Measurements from ENCODE around the gene FDX1. TPM values are rescaled to one million over a fixed set of nuclear protein-coding genes. Genes with fewer than 3 reads are reported as not detected.

Gene FDX1
- total RNA-seq, 2 experiments from 2014 or later = 11.2 to 19.0 TPM

DNA sequence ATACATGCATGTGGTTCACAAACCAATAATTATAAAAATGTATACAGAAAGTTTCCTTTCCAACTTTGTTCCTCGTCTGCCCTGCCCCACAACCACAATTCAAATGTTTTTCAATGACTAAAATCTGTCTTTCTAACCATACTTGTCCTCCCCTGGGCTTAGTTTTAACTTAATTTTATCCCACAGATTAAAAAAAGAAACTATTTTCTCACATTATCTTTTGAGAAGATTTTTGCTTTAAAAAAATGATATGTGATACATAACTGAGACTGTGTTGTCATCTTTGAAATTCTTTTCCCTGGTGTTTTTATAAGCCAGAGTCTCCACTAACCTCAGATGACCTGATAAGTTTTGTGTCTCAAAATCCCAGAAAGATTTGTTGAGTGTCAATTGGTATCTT lies 79.0 kb downstream of the FDX1 start:
- no peak overlapping the region for H3K4me3 Mint-ChIP-seq
- H3K27me3 Mint-ChIP-seq = peaks cover 3% of the 10 kb centered on the region
- no peak overlapping the region for H3K27ac Mint-ChIP-seq
- CTCF ChIA-PET = no interaction called here
- H3K4me1 Mint-ChIP-seq = no peaks in the 10 kb centered on the region
- peaks cover 2% of the 10 kb centered on the region for H3K9me3 Mint-ChIP-seq (ENCODE audit: low read depth)
- DNase-seq (no peak), ATAC-seq (no peak)
- peaks cover 1% of the 10 kb centered on the region for H3K36me3 Mint-ChIP-seq

DNA sequence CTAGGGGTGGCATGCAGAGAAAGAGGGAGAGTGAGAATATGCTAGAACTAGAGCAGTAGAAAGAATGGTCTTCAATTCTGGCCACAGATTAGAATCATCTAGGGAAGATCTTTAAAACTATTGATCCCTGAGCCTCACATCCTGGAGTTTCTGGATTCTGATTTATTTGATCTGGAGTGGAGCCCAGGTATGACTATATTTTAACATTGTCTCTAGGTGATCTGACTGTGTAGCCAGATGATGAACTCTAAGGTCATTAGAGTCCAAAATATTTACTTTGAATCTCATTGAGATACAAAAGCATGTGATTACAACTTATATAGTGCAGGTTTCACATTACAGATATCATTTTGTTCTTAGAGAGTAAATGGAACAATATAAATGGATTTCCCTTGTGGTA lies 79.7 kb downstream of the FDX1 start:
- H3K36me3 Mint-ChIP-seq = peaks cover 1% of the 10 kb centered on the region
- ATAC-seq = no peak
- no peaks in the 10 kb centered on the region for H3K4me1 Mint-ChIP-seq
- CTCF ChIA-PET = no interaction called here
- peaks cover 2% of the 10 kb centered on the region for H3K9me3 Mint-ChIP-seq (ENCODE audit: low read depth)
- no peak for DNase-seq
- H3K4me3 Mint-ChIP-seq = no peak overlapping the region
- no peak overlapping the region for H3K27ac Mint-ChIP-seq
- peaks cover 3% of the 10 kb centered on the region for H3K27me3 Mint-ChIP-seq

DNA sequence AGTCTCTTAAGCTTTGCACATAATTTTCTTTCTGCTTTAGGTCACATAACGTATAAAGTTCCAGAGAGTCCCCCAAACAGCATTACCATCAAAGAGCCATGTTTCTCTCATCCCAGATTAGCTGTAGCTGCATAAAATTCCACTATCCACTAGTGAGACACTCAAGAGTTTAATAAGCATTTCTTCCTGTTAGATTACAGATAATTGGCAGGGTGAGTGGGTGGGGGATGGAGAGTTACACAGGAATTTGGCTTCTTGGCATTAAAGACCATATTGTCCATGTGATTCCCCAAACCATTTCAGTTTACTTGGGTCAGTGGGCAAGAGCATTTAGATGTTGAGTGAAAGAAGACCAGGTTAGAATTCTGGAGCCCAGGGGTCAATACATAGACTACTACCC lies 82.3 kb downstream of the FDX1 start:
- Mint-ChIP-seq H3K27me3 (peaks cover 3% of the 10 kb centered on the region), H3K36me3 (peaks cover 1% of the 10 kb centered on the region), H3K4me3 (no peak overlapping the region), H3K4me1 (no peaks in the 10 kb centered on the region), H3K27ac (no peak overlapping the region), H3K9me3 (ENCODE audit: low read depth) (peaks cover 1% of the 10 kb centered on the region)
- ATAC-seq (no peak), DNase-seq (no peak)
- CTCF ChIA-PET = no interaction called here

DNA sequence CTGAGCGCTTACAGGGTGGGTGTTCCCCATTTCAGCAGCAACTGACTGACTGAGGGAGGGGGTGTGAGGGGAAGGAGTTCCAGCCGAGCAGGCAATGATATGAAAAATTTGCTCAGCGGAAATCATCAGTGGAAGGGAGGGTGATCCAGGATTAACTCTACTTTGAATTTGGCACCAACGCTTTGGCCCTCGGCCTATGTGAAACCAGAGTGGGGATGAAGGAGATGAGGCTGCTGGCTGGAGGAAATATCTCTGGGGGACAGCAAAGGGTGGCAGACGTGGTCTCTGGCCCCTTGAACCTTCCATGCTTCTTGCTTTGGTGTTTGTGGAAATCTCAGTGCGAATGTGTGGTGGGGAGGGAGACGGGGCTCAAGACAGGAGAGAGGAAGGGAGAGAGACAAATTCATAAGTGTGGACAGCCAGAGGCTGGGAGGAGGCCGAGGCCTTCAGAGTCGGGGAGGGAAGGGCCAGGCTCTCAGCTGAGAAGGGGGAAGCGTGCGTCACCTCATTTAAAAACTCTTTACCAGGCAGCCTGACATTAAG lies 83.6 kb downstream of the FDX1 start:
- no peak for ATAC-seq
- no peaks in the 10 kb centered on the region for H3K36me3 Mint-ChIP-seq
- H3K9me3 Mint-ChIP-seq (ENCODE audit: low read depth) = peaks cover 2% of the 10 kb centered on the region
- peaks cover 3% of the 10 kb centered on the region for H3K27me3 Mint-ChIP-seq
- DNase-seq = no peak
- CTCF ChIA-PET = no interaction called here
- no peak overlapping the region for H3K4me3 Mint-ChIP-seq
- H3K27ac Mint-ChIP-seq = no peak overlapping the region
- H3K4me1 Mint-ChIP-seq = no peaks in the 10 kb centered on the region

DNA sequence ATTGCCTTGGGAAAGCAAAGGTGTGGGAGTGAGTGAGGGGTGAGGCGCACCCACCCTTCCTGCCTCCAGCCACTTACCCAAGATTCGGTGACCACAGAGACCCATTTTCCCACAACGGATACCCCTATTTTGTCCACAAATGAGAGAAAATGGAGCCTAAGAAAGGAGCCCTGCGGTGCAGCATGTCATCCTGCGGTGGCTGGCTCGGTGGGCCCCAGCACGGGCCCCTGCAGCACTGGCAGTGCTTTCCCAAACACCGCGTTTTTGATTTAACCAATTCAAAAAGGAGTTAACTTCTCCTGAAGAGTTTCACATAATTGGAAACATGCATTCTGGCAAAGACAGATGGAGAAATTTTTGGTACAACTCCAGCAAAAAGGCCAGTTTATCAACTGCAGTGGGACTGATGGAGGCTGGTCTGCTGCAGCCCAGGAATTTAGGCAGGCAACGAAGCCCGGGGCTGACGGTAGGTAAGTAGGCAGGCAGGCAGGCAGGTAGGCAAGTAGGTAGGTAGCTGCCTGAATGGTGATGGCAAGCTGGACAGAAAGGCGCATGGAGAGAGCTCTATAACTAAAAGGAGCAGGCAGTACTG lies 84.2 kb downstream of the FDX1 start:
- Mint-ChIP-seq H3K27ac (no peak overlapping the region), H3K9me3 (ENCODE audit: low read depth) (peaks cover 2% of the 10 kb centered on the region), H3K36me3 (no peaks in the 10 kb centered on the region), H3K4me1 (no peaks in the 10 kb centered on the region), H3K27me3 (peaks cover 3% of the 10 kb centered on the region), H3K4me3 (no peak overlapping the region)
- CTCF ChIA-PET = no interaction called here
- ATAC-seq (no peak), DNase-seq (no peak)

Other genes with a start within 250 kb of the FDX1 start
- 10 to 100 TPM; 53.9 to 71.3 TPM for gene RDX, start 133.3 kb upstream of the FDX1 start, total RNA-seq